K562 (cell line): ENCODE measurements around the gene ARID3A. TPM values are rescaled to one million over a fixed set of nuclear protein-coding genes. Genes with fewer than 3 reads are reported as not detected.
A peak's percentile ranks its signal among the peaks of the same experiment; 100 is the strongest.

Experiments used
- BCLAF1 ChIP-seq, 2 experiments: fragments of 450-650 bp in 1 of 2; IDR thresholded peaks; 2 replicates each; pipeline ENCODE4 v1.6.1; 2011 to 2017; ENCODE audit warnings: low read depth in 2 of 2, antibody characterized with exemption in 1 of 2, borderline replicate concordance in 1 of 2, low read length in 1 of 2, mild to moderate bottlenecking in 1 of 2, mixed read lengths in 1 of 2; ENCODE audit not compliant: control insufficient read depth in 1 of 2
- CHD1 ChIP-seq: fragments of 200-600 bp; sonication (generic); IDR thresholded peaks from one replicate; pipeline ENCODE4 v1.6.1; 2012; ENCODE audit warnings: mild to moderate bottlenecking, moderate library complexity, low read length, inconsistent platforms
- E2F8 ChIP-seq: fragments of 450-650 bp; IDR thresholded peaks from 2 replicates; pipeline ENCODE4 v1.7.1; 2018; ENCODE audit warnings: mild to moderate bottlenecking, low read depth; ENCODE audit not compliant: partially characterized antibody
- EGR1 ChIP-seq: fragments of 450-650 bp; conservative IDR thresholded peaks from 2 replicates; pipeline ENCODE4 v1.6.1; 2017; ENCODE audit warnings: mild to moderate bottlenecking
- GATAD2B ChIP-seq: fragments of 450-650 bp; IDR thresholded peaks from 2 replicates; pipeline ENCODE4 v1.6.1; 2017; ENCODE audit warnings: mild to moderate bottlenecking, borderline replicate concordance
- MXI1 ChIP-seq: IDR thresholded peaks from 2 replicates; pipeline ENCODE4 v1.6.1; 2011; ENCODE audit warnings: low read depth, mild to moderate bottlenecking, improper control_type of control experiment, low read length
- NR2C2 ChIP-seq, 2 experiments: fragments of 200-800 bp in 1 of 2; sonication (Bioruptor generic) in 1 of 2; sonication (generic) in 1 of 2; formaldehyde crosslinking in 1 of 2; IDR thresholded peaks; 2 replicates each; pipeline versions ENCODE4 v1.6.1 to v1.8.0; 2016 to 2022; ENCODE audit warnings: mild to moderate bottlenecking in 1 of 2, missing compliant biosample characterization in 1 of 2, missing genetic modification characterization in 1 of 2, missing genetic modification reagents in 1 of 2
- POLR2A ChIP-seq: fragments of 450-650 bp; conservative IDR thresholded peaks from 2 replicates; pipeline ENCODE4 v1.6.1; 2016
- RB1 ChIP-seq: fragments of 450-650 bp; IDR thresholded peaks from 2 replicates; pipeline ENCODE4 v1.6.1; 2017; ENCODE audit warnings: low read depth, mild to moderate bottlenecking
- RCOR1 ChIP-seq, 2 experiments: IDR thresholded peaks; 2 replicates each; pipeline ENCODE4 v1.6.1; 2012; ENCODE audit warnings: low read depth in 2 of 2, low read length in 2 of 2, borderline replicate concordance in 1 of 2, improper control_type of control experiment in 1 of 2
- TAF1 ChIP-seq: IDR thresholded peaks from 2 replicates; pipeline ENCODE4 v1.6.1; 2011; ENCODE audit warnings: mild to moderate bottlenecking, low read length, moderate library complexity; ENCODE audit not compliant: insufficient read depth, control insufficient read depth, severe bottlenecking; ENCODE audit errors: extremely low read depth
- TOE1 ChIP-seq, 2 experiments: fragments of 450-650 bp in 1 of 2; sonication (generic) in 1 of 2; formaldehyde crosslinking in 1 of 2; IDR thresholded peaks; 2 replicates each; pipeline versions ENCODE4 v1.7.1 to v1.8.0; 2016 to 2022; ENCODE audit warnings: borderline replicate concordance in 2 of 2, mild to moderate bottlenecking in 2 of 2, antibody characterized with exemption in 1 of 2, inconsistent platforms in 1 of 2, low read depth in 1 of 2, missing genetic modification reagents in 1 of 2, moderate library complexity in 1 of 2
- ZBTB7A ChIP-seq: IDR thresholded peaks from 2 replicates; pipeline ENCODE4 v1.6.1; 2011; ENCODE audit warnings: low read depth, mild to moderate bottlenecking, low read length, moderate library complexity, borderline replicate concordance; ENCODE audit not compliant: control insufficient read depth
- ZBTB9 ChIP-seq: fragments of 450-650 bp; formaldehyde crosslinking; IDR thresholded peaks from 2 replicates; pipeline ENCODE4 v1.4.0; 2020; ENCODE audit warnings: mild to moderate bottlenecking, moderate library complexity
- ZFPM2 ChIP-seq: fragments of 250-450 bp; sonication (Bioruptor Pico); IDR thresholded peaks from 2 replicates; pipeline ENCODE4 v1.5.1; 2022; ENCODE audit warnings: mild to moderate bottlenecking
- ZNF121 ChIP-seq: sonication (generic); formaldehyde crosslinking; conservative IDR thresholded peaks from 2 replicates; pipeline ENCODE4 v1.8.0; 2022; ENCODE audit warnings: missing genetic modification reagents
- ZNF445 ChIP-seq: fragments of 250-450 bp; sonication (Bioruptor Pico); IDR thresholded peaks from 2 replicates; pipeline ENCODE4 v1.4.0; 2020; ENCODE audit warnings: low read depth, mild to moderate bottlenecking, moderate library complexity
- ZNF584 ChIP-seq: fragments of 200-800 bp; sonication (Bioruptor generic); IDR thresholded peaks from 2 replicates; pipeline ENCODE4 v1.6.1; 2016; ENCODE audit warnings: low read depth, mild to moderate bottlenecking, missing genetic modification characterization, missing compliant biosample characterization
- polyA plus RNA-seq, 8 experiments: library from polyadenylated mRNA; depleted of rRNA in 4 of 8; stranded (reverse) in 5 of 8; unstranded in 3 of 8; fragments of >200 nt; fragmentation: Nextera tagmentation in 2 of 8; fragmentation: Illumina TruSeq in 1 of 8; extraction: Ambion mirVana in 2 of 8; extraction: Trizol in 1 of 8; gene quantifications; 2 replicates each; pipeline versions ENCODE4 v1.2.1 to v1.2.3, GENCODE V29; 2011 to 2014; ENCODE audit warnings: inconsistent platforms in 1 of 8, missing spikeins in 1 of 8
- total RNA-seq, 7 experiments: library from RNA; depleted of rRNA in 6 of 7; stranded (reverse); fragments of >200 nt in 6 of 7; fragmentation: Illumina TruSeq in 2 of 7; extraction: Trizol in 2 of 7; gene quantifications; 2 replicates each; pipeline versions ENCODE4 v1.2.1 to v1.2.3, GENCODE V29; 2011 to 2021; ENCODE audit warnings: low replicate concordance in 1 of 7

Gene ARID3A
- total and polyA plus RNA-seq, 9 of the 15 experiments (the other 6 are each of a cell fraction or from before 2014, with no cell fraction given), result 1.4 to 118 (median 31.2) TPM

GRCh38 chr19:925526-926322 is at the start of gene ARID3A (continued):
- peak; percentile 14 for TF ChIP-seq E2F8
- TF ChIP-seq TOE1 (IDR thresholded peaks at IDR 0.05; ENCODE audit: borderline replicate concordance), result peak; percentile 96
- no peak for TF ChIP-seq TOE1 (CRISPR knock-in tag; IDR thresholded peaks at IDR 0.05; ENCODE audit: borderline replicate concordance, low read depth)
- peak; percentile 49; the same call in 1 of the 2 replicates for TF ChIP-seq ZBTB7A
- TF ChIP-seq BCLAF1 (IDR thresholded peaks at IDR 0.05; ENCODE audit: borderline replicate concordance in 1 of 2, control insufficient read depth in 1 of 2, low read depth in 2 of 2, low read length in 1 of 2), result no peak
- peak in 1 of 2 experiments; percentile 9; a peak in 1 of 4 replicates for TF ChIP-seq RCOR1 (IDR thresholded peaks at IDR 0.05; ENCODE audit: borderline replicate concordance in 1 of 2, low read depth in 2 of 2, low read length in 2 of 2)
- peak; percentile 23; the same call in 1 of the 2 replicates for TF ChIP-seq RB1
- TF ChIP-seq ZNF584 (CRISPR knock-in tag), result no peak
- TF ChIP-seq CHD1, result peak; percentile 46
- TF ChIP-seq ZFPM2 (CRISPR knock-in tag), result no peak
- no peak for TF ChIP-seq MXI1
- TF ChIP-seq ZBTB9 (CRISPR knock-in tag), result no peak
- TF ChIP-seq GATAD2B, result peak; percentile 78; the same call in 1 of the 2 replicates
- no peak for TF ChIP-seq NR2C2 (CRISPR knock-in tag; IDR thresholded peaks at IDR 0.05)
- peak; percentile 28; the same call in 1 of the 2 replicates for TF ChIP-seq NR2C2 (tag; IDR thresholded peaks at IDR 0.05)
- TF ChIP-seq EGR1, result peak; percentile 90
- TF ChIP-seq POLR2A, result no peak
- no peak for TF ChIP-seq ZNF445
- TF ChIP-seq TAF1, result peak; percentile 42
- TF ChIP-seq ZNF121, result peak; percentile 96
